ENCODE results near the gene NSUN6.

Gene NSUN6

DNA sequence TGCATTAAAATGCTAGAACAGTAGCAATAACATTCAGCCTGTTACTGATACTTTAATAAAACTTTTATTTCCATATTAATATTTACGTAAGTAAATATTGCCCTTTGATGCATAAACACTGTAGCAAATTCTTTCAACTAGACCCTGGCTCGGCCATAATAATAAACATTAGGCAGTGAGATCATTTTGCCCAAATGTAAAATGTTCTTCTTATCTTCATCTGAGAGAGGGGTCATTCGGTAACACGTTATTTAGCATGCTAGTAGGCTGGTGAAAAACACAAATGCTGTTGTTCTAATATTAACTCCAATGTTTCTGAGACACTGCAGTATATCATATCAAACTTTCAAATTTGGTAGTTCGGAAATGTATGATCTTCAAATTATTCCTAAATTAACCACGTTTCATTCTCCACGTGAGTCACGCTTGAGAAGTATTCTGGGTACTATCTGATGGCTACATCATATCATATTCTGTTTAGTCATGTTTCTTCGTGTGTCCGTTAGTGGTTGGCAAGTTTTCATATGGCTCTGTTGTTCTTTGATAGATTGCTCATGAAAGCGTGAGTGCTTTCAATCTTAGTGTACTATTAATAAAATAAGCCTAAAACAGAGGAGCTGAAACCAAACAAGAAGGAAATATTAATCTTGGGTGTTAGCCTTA, 145.8 kb downstream of the NSUN6 start:
- no peak for DNase-seq (ENCODE audit: insufficient read length, low spot score)
- FAIRE-seq: no peak

DNA sequence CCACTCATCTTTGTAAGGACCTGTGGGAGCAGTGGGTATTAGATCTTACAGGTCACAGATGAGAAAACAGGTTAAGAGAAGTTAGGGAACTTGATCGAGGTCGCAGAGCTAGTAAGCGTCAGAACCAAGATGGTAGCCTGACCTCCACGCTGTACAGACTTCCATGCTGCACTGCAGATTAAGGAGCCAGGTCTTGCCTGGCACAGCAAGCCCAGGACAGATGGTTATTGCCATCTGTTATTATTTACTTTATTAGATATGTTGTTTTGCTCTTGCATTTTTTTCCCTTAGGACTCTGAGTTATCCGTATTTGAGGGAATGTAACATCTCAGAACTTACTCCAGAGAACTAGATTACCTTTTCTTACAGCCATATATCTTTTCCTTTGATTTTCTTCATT, 147.2 kb downstream of the NSUN6 start:
- DNase-seq (ENCODE audit: insufficient read length, low spot score) (no peak), FAIRE-seq (no peak)

- FAIRE-seq: no peak
- no peak for DNase-seq (ENCODE audit: insufficient read length, low spot score)
Measured at GRCh38 chr10:18501629-18502028, 149.8 kb downstream of the NSUN6 start.

DNA sequence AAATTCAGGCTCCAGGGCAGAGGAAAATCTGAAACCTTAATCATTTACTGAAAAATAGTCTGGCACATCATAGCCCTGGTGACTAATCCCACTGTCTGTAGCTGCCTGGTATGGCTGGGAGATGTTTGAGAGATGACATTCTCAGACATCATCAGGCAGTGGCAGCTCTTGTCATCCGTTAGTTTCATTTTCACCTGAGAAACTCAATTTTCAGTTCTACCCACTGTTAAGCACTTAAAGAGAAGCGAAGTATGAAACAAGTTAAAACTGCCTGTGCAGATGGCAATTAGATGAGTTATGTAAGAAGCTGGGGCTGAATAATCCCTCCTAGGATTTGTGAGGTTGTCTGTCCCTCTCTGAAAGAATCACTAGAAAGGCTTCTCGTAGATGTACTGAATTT, 150.2 kb downstream of the NSUN6 start:
- FAIRE-seq (peak; percentile 83), DNase-seq (ENCODE audit: insufficient read length, low spot score) (peak; percentile 26)

DNA sequence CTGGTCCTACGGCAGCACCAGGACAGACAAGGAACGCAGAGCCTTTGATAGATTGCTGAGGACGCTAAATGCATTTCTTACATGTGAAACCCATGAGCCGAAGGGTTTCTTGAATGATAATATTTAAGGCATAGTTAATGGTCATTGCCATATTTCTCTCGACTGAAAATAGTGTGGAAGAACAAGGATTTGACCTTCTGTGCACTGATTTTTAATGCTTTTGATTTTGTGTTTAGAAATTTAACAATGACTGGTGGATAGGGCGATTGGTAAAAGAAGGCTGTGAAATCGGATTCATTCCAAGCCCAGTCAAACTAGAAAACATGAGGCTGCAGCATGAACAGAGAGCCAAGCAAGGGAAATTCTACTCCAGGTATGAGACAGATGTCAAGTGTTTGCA, 150.8 kb downstream of the NSUN6 start:
- DNase-seq (ENCODE audit: insufficient read length, low spot score) (no peak), FAIRE-seq (no peak)

DNA sequence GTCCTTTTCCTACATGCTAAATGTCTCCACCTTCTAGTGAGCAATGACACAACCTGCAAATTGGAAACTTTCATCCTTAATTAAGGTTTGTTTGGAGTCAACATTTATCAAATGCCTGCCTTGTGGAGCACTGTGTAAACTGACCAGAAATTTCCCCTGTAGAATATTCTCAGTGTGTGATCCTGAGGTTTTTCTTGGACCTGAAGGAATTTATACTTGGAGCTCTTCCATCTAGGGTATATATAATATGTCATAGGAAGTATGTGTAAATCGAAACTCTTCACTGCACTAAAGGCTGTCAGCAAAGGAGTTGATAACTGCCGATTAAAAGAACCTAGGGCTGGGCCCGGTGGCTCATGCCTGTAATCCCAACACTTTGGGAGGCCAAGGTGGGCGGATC, 152.4 kb downstream of the NSUN6 start:
- no peak for DNase-seq (ENCODE audit: insufficient read length, low spot score)
- FAIRE-seq: no peak

- FAIRE-seq (no peak), DNase-seq (ENCODE audit: insufficient read length, low spot score) (no peak)
Measured at GRCh38 chr10:18497806-18498369, 153.5 kb downstream of the NSUN6 start.
